PFSK-1 (cell line): ENCODE measurements around the gene BPIFB2.

ENCODE experiments used
- FOXP2 ChIP-seq: optimal IDR thresholded peaks from 2 replicates; pipeline ENCODE3; 2011; ENCODE audit warnings: borderline replicate concordance, control low read depth, inconsistent platforms; ENCODE audit not compliant: insufficient read depth; ENCODE audit errors: extremely low read length, extremely low read depth
- POLR2AphosphoS5 ChIP-seq: IDR thresholded peaks from 2 replicates; pipeline ENCODE4 v1.6.1; 2012; ENCODE audit warnings: low read depth, mild to moderate bottlenecking, control low read depth, low read length, moderate library complexity
- SIN3A ChIP-seq: IDR thresholded peaks from 2 replicates; pipeline ENCODE4 v1.6.1; 2012; ENCODE audit warnings: mild to moderate bottlenecking, low read length, moderate library complexity, borderline replicate concordance; ENCODE audit not compliant: insufficient read depth
- TAF1 ChIP-seq: IDR thresholded peaks from 2 replicates; pipeline ENCODE4 v1.6.1; 2012; ENCODE audit warnings: low read length, control low read depth, borderline replicate concordance; ENCODE audit not compliant: insufficient read depth
- TF ChIP-seq, protein P1 (sequence below), 2 experiments: IDR thresholded peaks; 2 replicates each; pipeline versions ENCODE4 v1.6.1 to v1.8.0; 2011 to 2012; ENCODE audit warnings: low read depth in 2 of 2, low read length in 2 of 2, control low read depth in 1 of 2, inconsistent platforms in 1 of 2, mild to moderate bottlenecking in 1 of 2, moderate library complexity in 1 of 2; ENCODE audit not compliant: insufficient read depth in 1 of 2

DNA sequence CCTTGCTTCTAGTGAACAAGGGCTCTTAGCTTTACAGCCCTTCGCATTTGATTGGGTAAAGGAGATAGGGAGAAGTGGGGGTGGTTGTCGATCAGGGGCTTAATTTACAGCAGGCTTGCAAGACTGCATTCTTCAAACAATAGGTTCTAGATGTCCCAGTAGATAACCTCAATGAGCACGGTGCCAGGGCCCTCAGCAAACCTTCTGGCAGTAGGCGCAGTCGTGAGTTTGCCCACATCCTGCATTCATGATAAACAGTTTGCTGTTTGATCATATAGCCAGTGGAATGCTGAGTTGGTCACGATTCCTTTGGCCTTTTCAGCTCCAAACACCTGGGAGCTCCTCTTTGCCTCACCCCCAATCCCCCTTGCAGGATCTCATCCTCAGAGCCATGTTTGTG lies 30.8 kb upstream of the BPIFB2 start:
- TF ChIP-seq POLR2AphosphoS5: no peak
- TF ChIP-seq TAF1: no peak
- TF ChIP-seq SIN3A: no peak
- TF ChIP-seq, protein P1, sequence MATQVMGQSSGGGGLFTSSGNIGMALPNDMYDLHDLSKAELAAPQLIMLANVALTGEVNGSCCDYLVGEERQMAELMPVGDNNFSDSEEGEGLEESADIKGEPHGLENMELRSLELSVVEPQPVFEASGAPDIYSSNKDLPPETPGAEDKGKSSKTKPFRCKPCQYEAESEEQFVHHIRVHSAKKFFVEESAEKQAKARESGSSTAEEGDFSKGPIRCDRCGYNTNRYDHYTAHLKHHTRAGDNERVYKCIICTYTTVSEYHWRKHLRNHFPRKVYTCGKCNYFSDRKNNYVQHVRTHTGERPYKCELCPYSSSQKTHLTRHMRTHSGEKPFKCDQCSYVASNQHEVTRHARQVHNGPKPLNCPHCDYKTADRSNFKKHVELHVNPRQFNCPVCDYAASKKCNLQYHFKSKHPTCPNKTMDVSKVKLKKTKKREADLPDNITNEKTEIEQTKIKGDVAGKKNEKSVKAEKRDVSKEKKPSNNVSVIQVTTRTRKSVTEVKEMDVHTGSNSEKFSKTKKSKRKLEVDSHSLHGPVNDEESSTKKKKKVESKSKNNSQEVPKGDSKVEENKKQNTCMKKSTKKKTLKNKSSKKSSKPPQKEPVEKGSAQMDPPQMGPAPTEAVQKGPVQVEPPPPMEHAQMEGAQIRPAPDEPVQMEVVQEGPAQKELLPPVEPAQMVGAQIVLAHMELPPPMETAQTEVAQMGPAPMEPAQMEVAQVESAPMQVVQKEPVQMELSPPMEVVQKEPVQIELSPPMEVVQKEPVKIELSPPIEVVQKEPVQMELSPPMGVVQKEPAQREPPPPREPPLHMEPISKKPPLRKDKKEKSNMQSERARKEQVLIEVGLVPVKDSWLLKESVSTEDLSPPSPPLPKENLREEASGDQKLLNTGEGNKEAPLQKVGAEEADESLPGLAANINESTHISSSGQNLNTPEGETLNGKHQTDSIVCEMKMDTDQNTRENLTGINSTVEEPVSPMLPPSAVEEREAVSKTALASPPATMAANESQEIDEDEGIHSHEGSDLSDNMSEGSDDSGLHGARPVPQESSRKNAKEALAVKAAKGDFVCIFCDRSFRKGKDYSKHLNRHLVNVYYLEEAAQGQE (IDR thresholded peaks at IDR 0.05; ENCODE audit: insufficient read depth in 1 of 2, low read depth in 2 of 2, low read length in 2 of 2): no peak
- no peak for TF ChIP-seq FOXP2
